ENCODE results near the gene CXorf38.
"Not testable (repeated sequence)": the region's sequence is repeated elsewhere in the genome, so short reads cannot be mapped to it uniquely, and the experiment has no call there.

CXorf38 gene

GRCh38 chrX:40625294-40625693, 22.1 kb downstream of the CXorf38 start:
- DNase-seq (ENCODE audit: low read depth), result no peak

- no peak for DNase-seq (ENCODE audit: low read depth)
These were observed 23.7 kb downstream of the CXorf38 start for GRCh38 chrX:40623665-40624064.

GRCh38 chrX:40623139-40623536, 24.2 kb downstream of the CXorf38 start, which contains the start of gene MPC1L:
TSS of gene MPC1L (plus strand) at chrX:40623428. CDS start at chrX:40623566, 138 bp downstream.
- DNase-seq (ENCODE audit: low read depth), result no peak

DNA sequence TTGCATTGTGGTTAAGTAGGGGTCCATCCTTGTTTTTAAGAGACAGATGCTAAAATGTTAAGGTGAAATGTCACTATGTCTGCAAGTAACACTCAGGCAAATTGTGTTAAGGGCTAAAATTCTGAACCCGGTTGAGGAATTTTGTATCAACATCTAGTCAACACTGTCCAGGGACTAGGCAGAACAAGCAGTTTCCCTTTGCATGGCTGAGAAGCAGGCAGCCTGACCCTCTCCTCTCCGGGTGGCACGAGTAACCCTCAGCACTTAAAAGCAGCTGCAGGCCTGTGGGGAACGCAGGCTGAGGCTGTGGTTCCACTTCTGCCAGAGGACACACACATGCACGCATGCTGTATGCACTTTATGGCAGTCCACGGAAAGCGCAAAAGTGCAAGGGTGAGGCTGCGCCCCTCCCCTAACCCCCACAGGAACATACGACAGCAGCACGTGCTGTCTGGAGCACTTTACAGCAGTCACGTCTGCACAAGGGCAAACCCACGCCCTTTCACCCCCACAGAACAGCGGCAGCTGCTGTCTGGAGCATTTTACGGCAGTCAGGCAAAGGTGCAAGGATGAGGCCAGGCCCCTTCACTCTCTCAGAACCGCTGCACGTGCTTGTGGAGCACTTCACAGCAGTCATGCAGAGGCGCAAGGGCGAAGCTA, 24.8 kb downstream of the CXorf38 start:
- DNase-seq (ENCODE audit: low read depth), result no peak

DNA sequence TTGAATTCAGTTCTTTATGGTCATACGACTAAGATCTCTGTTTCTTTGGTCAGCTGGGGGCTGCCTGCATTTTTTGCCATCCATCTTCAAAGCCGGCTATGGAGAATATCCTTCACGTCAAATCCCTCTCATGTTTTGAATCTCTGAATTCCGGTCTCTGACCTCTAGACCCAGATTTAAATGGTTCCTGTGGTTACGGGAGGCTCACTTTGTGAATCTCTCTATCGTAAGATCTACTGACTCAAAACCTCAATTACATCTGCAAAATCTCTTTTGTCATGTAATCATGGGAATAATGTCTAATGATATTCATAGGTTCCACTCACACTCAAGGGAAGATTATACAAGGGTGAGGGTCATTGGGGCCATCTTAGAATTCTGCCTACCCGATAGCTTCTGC, 29.8 kb downstream of the CXorf38 start:
- DNase-seq (ENCODE audit: low read depth), result no peak

DNA sequence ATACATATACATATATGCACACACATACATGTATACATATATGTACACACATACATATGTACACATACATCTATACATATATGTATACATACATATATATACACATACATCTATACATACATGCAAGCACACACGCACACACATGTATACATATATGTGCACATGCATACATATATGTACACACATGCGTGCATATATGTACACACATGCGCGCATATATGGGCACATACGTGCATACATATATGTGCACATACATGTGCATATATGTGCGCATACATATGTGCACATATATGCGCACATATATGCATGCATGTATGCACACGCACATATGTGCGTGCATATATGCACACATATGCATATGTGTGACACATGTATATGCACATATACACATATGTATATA, 31.4 kb downstream of the CXorf38 start:
- no peak for DNase-seq (ENCODE audit: low read depth)

DNA sequence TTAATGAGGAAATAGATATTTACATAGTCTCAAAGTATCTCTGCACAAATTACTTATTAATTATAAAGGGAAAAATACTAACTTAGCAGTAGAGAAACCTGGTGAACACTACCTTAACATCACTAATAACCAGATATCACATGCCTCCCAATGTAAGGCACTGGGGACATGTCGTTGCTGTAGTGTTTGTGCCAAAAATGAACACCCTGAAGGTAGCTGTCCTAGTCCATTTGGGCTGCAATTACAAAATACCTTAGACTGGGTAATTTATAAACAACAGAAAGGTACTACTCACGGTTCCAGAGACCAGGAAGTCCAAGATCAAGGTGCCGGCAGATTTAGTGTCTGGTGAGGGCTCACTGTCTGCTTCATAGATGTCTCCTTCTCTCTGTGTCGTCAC, 34.9 kb downstream of the CXorf38 start:
- DNase-seq (ENCODE audit: low read depth), result no peak

GRCh38 chrX:40607381-40607780, 40.0 kb downstream of the CXorf38 start:
- no peak for DNase-seq (ENCODE audit: low read depth)

GRCh38 chrX:40603446-40603845, 43.9 kb downstream of the CXorf38 start:
- DNase-seq (ENCODE audit: low read depth), result no peak

DNA sequence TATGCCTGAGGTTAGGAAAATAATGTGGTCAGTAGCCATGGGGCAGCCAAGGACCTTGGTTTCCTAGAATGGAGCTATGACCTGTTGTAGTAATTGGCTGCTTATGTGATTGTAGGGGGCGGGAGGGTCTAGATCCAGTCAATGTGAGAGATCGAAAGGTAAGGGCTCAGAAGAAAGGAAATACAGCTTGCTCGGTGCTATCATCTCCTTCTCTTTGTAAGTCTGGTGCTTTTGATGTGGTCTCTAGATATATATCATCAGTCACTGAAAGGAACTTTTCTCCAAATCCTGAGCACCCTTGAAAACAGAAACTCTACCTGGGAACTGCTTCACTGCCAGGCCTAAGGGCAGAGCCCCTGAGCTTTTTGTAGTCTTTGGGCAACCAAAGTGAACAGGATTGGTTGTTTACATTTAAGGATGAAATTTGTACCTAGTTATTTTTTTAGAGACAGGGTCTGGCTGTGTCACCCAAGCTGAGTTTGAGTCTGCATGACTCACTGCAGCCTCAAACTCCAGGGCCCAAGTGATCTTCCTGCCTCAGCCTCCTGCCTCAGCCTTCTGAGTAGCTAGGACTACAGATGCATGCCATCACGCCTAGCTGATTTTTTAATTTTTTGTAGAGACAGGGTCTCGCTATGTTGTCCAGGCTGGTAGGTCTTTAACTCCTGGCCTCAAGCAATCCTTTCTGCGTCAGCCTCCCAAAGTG, 57.6 kb downstream of the CXorf38 start:
- DNase-seq (ENCODE audit: low read depth), result peak; percentile 8

DNA sequence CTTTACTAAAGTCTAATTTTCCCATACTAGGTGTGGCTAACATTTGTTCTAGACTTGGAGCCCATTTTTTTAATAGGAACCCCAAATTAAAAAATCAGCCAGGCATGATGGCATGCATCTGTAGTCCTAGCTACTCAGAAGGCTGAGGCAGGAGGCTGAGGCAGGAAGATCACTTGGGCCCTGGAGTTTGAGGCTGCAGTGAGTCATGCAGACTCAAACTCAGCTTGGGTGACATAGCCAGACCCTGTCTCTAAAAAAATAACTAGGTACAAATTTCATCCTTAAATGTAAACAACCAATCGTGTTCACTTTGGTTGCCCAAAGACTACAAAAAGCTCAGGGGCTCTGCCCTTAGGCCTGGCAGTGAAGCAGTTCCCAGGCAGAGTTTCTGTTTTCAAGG, 59.7 kb downstream of the CXorf38 start:
- not testable (repeated sequence) for DNase-seq (ENCODE audit: low read depth)

- DNase-seq (ENCODE audit: low read depth), result no peak
These were observed 64.5 kb downstream of the CXorf38 start for GRCh38 chrX:40582811-40583210.

DNA sequence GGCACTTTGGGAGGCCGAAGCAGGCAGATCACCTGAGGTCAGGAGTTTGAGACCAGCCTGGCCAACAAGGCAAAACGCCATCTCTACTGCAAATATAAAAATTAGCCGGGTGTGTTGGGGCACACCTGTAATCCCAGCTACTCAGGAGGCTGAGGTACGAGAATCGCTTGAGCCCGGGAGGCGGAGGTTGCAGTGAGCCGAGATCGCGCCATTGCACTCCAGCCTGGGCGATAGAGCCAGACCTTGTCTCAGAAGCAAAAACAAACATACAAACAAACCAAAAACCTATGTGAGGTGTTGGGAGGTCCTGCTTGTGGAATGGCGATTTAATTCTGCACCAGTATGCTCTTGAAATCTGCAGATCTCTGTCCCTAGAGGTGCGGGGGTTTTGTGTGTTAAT, 65.2 kb downstream of the CXorf38 start:
- DNase-seq (ENCODE audit: low read depth), result not testable (repeated sequence)

- DNase-seq (ENCODE audit: low read depth), result no peak
These were observed 65.9 kb downstream of the CXorf38 start for GRCh38 chrX:40581336-40581920.

- DNase-seq (ENCODE audit: low read depth), result peak; percentile 81
These were observed 66.6 kb downstream of the CXorf38 start, which contains the start of gene ATP6AP2 for GRCh38 chrX:40580537-40581335. TSS of gene ATP6AP2 (plus strand) at chrX:40580970. CDS start at chrX:40581066, 96 bp downstream.

DNA sequence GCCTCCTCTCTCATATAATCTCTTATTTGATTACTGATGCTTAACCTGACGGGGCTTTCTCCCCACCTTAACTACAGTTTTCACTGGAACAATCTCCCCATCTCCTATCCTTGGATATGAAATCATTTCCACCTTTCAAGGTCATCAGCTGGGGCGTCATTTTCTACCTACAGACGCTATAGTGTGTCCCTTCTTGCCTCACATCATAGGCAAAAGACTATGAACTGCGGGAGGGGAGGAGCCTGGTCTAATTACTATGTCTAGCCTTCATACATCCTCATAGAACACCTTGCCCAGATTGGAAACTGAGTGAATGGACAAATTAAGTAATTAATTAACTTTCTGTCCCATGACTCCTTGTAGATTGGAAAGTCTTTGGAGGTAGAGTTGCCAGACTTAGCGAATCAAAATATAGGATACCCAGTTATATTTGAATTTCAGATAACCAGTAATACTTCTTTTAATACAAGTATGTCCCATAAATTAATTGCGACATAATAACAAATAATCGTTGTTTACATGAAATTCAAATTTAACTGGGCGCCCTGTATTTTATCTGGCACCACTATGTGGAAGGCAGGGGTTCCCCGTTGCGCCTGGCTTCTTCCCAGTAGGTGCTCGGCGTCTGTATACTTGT, 67.3 kb downstream of the CXorf38 start:
- DNase-seq (ENCODE audit: low read depth), result no peak

DNA sequence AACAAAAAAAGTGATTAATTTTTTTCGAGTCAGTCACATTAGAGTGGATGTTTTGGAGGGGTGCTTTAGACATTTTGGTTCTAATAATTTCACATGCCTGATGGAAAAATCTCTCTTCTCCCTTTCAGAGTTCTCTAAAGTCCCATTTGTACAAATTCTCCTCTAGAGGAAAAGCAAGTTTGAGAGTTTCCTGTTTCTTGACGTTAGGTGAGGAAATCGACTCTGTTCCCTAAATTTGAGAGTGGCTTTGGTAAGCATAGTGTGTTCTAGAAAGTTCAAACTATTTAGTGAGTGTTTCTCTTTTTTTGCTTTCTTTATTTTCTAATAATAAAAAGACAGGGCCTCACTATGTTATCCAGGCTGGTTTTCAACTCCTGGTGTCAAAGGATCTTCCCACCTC, 68.2 kb downstream of the CXorf38 start:
- no peak for DNase-seq (ENCODE audit: low read depth)

- DNase-seq (ENCODE audit: low read depth), result no peak
These were observed 69.2 kb downstream of the CXorf38 start for GRCh38 chrX:40578039-40578695.

Data from activated T-cell treated with anti-CD3 and anti-CD28 coated beads for 48 hours (primary cell).